Measurements from ENCODE around the gene FMC1. TPM values are rescaled to one million over a fixed set of nuclear protein-coding genes. Genes with fewer than 3 reads are reported as not detected.

FMC1 gene
- total and polyA plus RNA-seq, 2 donors (not counting 1 experiment from before 2014, with no cell fraction given), result 10.1 to 23.0 TPM

- no peak overlapping the region for H3K4me3 ChIP-seq (replicated peaks in 1 of 4; ENCODE audit: control extremely low read depth in 1 of 4, insufficient read depth in 1 of 4, low read depth in 3 of 4, low read length in 4 of 4)
- no peaks in the 10 kb centered on the region for H3K9me3 ChIP-seq (ENCODE audit: control insufficient read depth, insufficient read depth, low read depth, low read length)
- H3K4me1 ChIP-seq (ENCODE audit: control insufficient read depth, extremely low read depth, insufficient read depth, low read length), result no peaks in the 10 kb centered on the region
- DNase-seq (ENCODE audit: low read depth in 2 of 2), result no peak
- H4K20me1 ChIP-seq (ENCODE audit: control insufficient read depth, extremely low read depth, insufficient read depth, low read length), result peaks cover 3% of the 10 kb centered on the region
- no peak overlapping the region for H2AFZ ChIP-seq (ENCODE audit: low read length)
- H3K79me2 ChIP-seq (ENCODE audit: control insufficient read depth, insufficient read depth, low read length), result peaks cover 97% of the 10 kb centered on the region
- no peak overlapping the region for H3K27ac ChIP-seq (ENCODE audit: insufficient read depth, low read length)
- no peak overlapping the region for H3K9ac ChIP-seq (ENCODE audit: insufficient read depth, low read length)
- no peaks in the 10 kb centered on the region for H3K36me3 ChIP-seq (ENCODE audit: control insufficient read depth, insufficient read depth, low read length)
- TF ChIP-seq CTCF (conservative IDR thresholded peaks at IDR 0.05 in 1 of 2, IDR thresholded peaks at IDR 0.05 in 1 of 2; ENCODE audit: low read depth in 1 of 2, low read length in 2 of 2) (no peak), EZH2 (IDR thresholded peaks at IDR 0.05; ENCODE audit: low read length, missing control alignments) (no peak)
- no peaks in the 10 kb centered on the region for H3K27me3 ChIP-seq (ENCODE audit: control insufficient read depth, insufficient read depth, low read length)
- H3K4me2 ChIP-seq (ENCODE audit: extremely low read depth, insufficient read depth, low read length), result no peak overlapping the region
Observed at GRCh38 chr7:139366400-139366799, 25.3 kb downstream of the FMC1 start.

GRCh38 chr7:139367438-139368155 is 26.5 kb downstream of the FMC1 start:
- TF ChIP-seq CTCF (conservative IDR thresholded peaks at IDR 0.05 in 1 of 2, IDR thresholded peaks at IDR 0.05 in 1 of 2; ENCODE audit: low read depth in 1 of 2, low read length in 2 of 2) (no peak), EZH2 (IDR thresholded peaks at IDR 0.05; ENCODE audit: low read length, missing control alignments) (no peak)
- Histone ChIP-seq H3K79me2 (ENCODE audit: control insufficient read depth, insufficient read depth, low read length) (peaks cover 98% of the 10 kb centered on the region), H3K4me2 (ENCODE audit: extremely low read depth, insufficient read depth, low read length) (no peak overlapping the region), H3K4me3 (replicated peaks in 1 of 4; ENCODE audit: control extremely low read depth in 1 of 4, insufficient read depth in 1 of 4, low read depth in 3 of 4, low read length in 4 of 4) (no peak overlapping the region), H2AFZ (ENCODE audit: low read length) (no peak overlapping the region), H4K20me1 (ENCODE audit: control insufficient read depth, extremely low read depth, insufficient read depth, low read length) (no peaks in the 10 kb centered on the region), H3K9ac (ENCODE audit: insufficient read depth, low read length) (no peak overlapping the region), H3K4me1 (ENCODE audit: control insufficient read depth, extremely low read depth, insufficient read depth, low read length) (no peaks in the 10 kb centered on the region), H3K36me3 (ENCODE audit: control insufficient read depth, insufficient read depth, low read length) (no peaks in the 10 kb centered on the region), H3K27ac (ENCODE audit: insufficient read depth, low read length) (no peak overlapping the region), H3K27me3 (ENCODE audit: control insufficient read depth, insufficient read depth, low read length) (no peaks in the 10 kb centered on the region), H3K9me3 (ENCODE audit: control insufficient read depth, insufficient read depth, low read depth, low read length) (no peaks in the 10 kb centered on the region)
- no peak for DNase-seq (ENCODE audit: low read depth in 2 of 2)

GRCh38 chr7:139370301-139370942 is 29.3 kb downstream of the FMC1 start:
- Histone ChIP-seq H3K79me2 (ENCODE audit: control insufficient read depth, insufficient read depth, low read length) (peaks cover 95% of the 10 kb centered on the region), H3K4me3 (replicated peaks in 1 of 4; ENCODE audit: control extremely low read depth in 1 of 4, insufficient read depth in 1 of 4, low read depth in 3 of 4, low read length in 4 of 4) (no peak overlapping the region), H2AFZ (ENCODE audit: low read length) (no peak overlapping the region), H3K27me3 (ENCODE audit: control insufficient read depth, insufficient read depth, low read length) (no peaks in the 10 kb centered on the region), H3K36me3 (ENCODE audit: control insufficient read depth, insufficient read depth, low read length) (no peaks in the 10 kb centered on the region), H3K27ac (ENCODE audit: insufficient read depth, low read length) (no peak overlapping the region), H4K20me1 (ENCODE audit: control insufficient read depth, extremely low read depth, insufficient read depth, low read length) (no peaks in the 10 kb centered on the region), H3K9ac (ENCODE audit: insufficient read depth, low read length) (no peak overlapping the region), H3K9me3 (ENCODE audit: control insufficient read depth, insufficient read depth, low read depth, low read length) (no peaks in the 10 kb centered on the region), H3K4me2 (ENCODE audit: extremely low read depth, insufficient read depth, low read length) (no peak overlapping the region), H3K4me1 (ENCODE audit: control insufficient read depth, extremely low read depth, insufficient read depth, low read length) (no peaks in the 10 kb centered on the region)
- TF ChIP-seq EZH2 (IDR thresholded peaks at IDR 0.05; ENCODE audit: low read length, missing control alignments) (no peak), CTCF (conservative IDR thresholded peaks at IDR 0.05 in 1 of 2, IDR thresholded peaks at IDR 0.05 in 1 of 2; ENCODE audit: low read depth in 1 of 2, low read length in 2 of 2) (no peak)
- DNase-seq (ENCODE audit: low read depth in 2 of 2), result no peak

All from fibroblast of lung (primary cell).